ENCODE results near the gene MYO7B.
"Not testable (repeated sequence)": the region's sequence is repeated elsewhere in the genome, so short reads cannot be mapped to it uniquely, and the experiment has no call there.

The MYO7B gene

DNA sequence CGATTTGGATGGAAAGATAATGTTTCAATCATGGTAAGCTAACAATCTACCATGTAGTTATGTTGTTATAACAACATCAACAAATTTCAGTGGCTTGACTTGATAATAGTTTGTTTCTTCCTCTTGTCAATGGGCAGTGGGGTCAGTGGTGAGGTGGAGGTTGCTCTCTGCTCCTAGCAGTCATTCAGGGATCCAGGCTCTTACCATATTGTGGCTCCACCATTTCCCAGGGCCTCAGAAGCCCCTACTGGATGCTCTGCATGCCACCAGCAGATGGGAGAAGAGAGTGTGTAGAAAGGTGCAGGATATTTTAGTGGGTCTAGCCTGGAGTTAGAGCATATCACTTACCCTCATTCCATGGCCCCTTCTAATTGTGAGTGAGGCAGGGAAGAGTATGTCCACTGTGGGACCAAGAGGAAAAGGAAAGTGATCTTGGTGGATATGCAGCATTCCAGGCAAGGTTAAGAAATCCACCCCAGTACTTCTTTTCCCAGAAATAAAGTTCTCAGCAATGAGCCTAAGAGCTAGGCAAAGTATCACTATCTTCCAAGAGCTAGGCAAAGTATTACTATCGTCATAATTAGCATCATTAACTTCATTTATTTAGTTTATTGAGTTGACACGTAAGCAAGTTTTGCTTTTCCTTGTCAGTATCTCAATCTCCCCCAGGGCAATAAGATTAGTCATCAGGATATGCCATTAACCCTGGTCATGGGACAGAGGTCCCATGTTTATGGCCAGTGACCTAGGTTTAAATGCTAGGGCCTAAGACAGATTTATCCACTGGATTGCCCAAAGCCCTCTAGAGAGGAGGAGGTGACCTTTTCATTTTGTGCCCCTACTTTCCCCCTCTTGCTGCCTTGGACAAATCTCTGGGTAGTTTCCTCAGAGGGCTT is 5.0 kb upstream of the MYO7B start:
- TF ChIP-seq POLR2A (IDR thresholded peaks at IDR 0.05; ENCODE audit: low read depth, low read length) = no peak
- no peak for FAIRE-seq
- no peak for DNase-seq (ENCODE audit: insufficient read length, low spot score)

DNA sequence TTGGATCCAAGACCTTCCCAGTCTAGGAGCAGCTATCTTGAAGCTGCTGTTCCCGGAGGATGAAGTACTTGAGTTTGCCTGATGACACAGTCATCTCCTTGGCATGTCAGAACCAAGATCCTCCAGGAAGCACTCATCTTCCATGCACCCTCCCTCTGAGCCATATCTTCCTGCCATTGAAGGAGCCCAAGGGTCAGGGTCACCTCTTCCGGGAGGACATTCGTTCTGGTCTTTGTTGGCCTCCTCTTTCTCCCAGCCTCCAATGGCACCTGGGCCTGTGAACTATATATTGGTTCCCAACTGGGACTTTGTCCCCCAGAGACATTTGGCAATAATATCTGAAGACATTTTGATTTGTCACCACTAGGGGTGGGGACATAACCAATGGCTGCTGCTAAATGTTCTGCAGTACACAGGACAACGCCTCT is 4.2 kb upstream of the MYO7B start:
- DNase-seq (ENCODE audit: insufficient read length, low spot score) (no peak), FAIRE-seq (no peak)
- no peak for TF ChIP-seq POLR2A (IDR thresholded peaks at IDR 0.05; ENCODE audit: low read depth, low read length)

DNA sequence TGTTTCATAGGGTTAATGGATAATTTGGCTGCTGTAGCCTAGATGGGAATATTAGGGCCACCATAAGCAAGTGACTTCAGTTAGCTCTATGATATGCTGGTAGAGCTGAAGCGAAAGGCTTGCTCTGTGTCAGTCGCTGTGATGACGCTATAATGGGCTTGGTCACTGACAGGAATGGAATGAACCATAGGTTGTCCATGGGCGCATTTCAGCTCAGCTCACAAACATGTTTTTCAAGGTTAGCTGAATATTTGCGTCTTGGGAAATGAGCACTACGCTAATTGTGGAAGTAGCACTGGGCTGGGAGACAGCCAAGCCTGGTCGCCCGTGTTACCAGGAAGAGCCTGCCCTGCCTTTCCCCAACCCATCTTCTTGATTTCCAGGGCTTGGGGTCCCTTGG is 3.2 kb upstream of the MYO7B start:
- FAIRE-seq (no peak), DNase-seq (ENCODE audit: insufficient read length, low spot score) (no peak)
- TF ChIP-seq POLR2A (IDR thresholded peaks at IDR 0.05; ENCODE audit: low read depth, low read length) = no peak

DNA sequence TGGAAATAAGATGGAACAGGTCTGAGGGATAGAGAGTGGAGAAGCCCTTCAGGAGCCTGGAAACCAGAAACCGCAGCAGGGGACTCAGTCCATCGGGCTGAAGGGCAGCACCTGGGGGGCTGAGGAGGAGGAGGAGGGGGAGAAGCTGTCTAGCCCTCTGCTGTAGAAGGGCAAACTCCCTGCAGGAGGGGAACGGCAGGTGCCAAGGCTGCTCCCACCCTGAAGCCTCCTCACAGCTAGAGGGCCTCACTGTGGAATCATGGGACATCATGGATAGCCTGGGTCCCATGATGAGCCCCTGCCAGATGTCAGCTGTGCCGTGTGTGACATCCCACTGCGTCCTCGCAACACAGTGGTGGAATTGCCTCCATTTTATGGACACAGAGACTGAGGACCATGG is 435 bp downstream of the MYO7B start:
- DNase-seq (ENCODE audit: insufficient read length, low spot score) (no peak), FAIRE-seq (no peak)
- TF ChIP-seq POLR2A (IDR thresholded peaks at IDR 0.05; ENCODE audit: low read depth, low read length) = no peak

DNA sequence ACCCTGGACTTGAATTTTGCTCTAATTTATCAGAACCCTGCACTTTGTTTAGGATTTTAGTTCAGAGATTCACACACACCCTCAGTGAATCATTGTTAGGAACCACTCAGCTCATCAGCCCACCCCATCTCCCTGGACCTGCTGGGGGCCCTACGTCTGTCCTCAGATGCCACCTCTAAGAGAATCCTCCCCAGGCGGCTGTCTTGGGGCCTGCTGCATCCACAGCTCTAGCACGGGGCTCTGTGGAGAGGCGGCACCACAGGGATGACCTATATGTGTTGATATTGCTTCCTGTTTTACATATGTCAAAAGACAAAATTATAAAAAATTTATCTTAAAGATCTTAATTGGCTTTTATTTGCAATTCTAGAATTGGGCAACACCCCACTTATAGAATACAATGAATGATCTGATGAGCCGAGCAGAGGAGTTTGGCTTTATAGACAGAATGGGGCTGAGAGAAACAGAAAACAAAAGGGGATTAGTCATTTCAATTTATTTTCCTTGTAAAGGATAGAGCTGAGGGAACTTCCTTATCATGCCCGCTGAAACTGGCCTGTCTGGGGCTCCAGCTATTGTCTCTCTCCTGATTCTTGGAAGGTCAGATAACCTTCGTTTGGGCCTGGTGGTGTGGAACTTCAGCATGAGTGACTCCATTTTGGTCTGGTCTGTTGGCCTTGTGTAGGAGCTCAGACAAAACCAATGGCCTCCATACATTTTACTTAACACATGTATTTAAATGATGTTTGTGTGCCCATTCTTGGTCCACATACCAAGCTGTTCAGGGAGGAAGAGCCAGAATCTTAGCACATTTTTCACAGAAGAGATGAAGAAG is 1.4 kb downstream of the MYO7B start:
- FAIRE-seq = no peak
- no peak for TF ChIP-seq POLR2A (IDR thresholded peaks at IDR 0.05; ENCODE audit: low read depth, low read length)
- no peak for DNase-seq (ENCODE audit: insufficient read length, low spot score)

DNA sequence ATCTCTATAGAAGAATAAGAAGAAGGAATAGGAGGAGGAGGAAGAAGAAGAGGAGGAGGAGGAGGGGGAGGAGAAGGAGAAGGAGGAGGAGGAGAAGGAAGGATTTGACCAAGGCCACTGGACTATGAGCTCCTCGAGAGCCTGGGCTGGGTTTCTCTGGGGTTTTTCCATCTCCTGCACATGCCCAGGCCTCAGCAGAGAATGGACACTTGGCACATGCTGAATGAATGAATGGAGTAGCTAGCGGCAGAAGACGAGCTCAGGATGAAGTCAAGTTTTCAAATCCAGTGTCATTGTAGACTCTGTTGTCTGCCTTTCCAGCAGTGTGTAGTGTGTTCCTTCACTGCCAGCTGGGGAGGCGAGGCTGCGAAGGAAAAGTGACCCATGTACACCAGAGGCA is 2.2 kb downstream of the MYO7B start:
- FAIRE-seq (no peak), DNase-seq (ENCODE audit: insufficient read length, low spot score) (no peak)
- TF ChIP-seq POLR2A (IDR thresholded peaks at IDR 0.05; ENCODE audit: low read depth, low read length) = no peak

- TF ChIP-seq POLR2A (IDR thresholded peaks at IDR 0.05; ENCODE audit: low read depth, low read length) = no peak
- DNase-seq (ENCODE audit: insufficient read length, low spot score) (no peak), FAIRE-seq (no peak)
Measured at GRCh38 chr2:127541809-127542208, 6.3 kb downstream of the MYO7B start.

GRCh38 chr2:127542231-127542630 is 6.7 kb downstream of the MYO7B start:
- no peak for FAIRE-seq
- DNase-seq (ENCODE audit: insufficient read length, low spot score) = no peak
- TF ChIP-seq POLR2A (IDR thresholded peaks at IDR 0.05; ENCODE audit: low read depth, low read length) = no peak

DNA sequence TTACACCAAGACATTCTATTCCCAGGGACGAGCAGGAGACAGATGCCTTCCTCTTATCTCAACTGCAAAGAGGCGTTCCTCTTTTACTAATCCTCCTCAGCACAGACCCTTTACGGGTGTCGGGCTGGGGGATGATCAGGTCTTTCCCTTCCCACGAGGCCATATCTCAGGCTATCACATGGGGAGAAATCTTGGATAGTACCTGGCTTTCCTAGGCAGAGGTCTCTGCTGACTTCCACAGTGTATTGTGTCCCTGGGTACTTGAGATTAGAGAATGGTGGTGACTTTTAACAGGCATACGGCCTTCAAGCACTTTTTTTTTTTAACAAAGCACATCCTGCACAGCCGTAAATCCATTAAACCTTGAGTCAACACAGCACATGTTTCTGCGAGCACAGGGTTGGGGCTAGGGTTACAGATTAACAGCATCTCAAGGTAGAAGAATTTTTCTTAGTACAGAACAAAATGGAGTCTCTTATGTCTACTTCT is 7.6 kb downstream of the MYO7B start:
- DNase-seq (ENCODE audit: insufficient read length, low spot score); FAIRE-seq: not testable (repeated sequence)

DNA sequence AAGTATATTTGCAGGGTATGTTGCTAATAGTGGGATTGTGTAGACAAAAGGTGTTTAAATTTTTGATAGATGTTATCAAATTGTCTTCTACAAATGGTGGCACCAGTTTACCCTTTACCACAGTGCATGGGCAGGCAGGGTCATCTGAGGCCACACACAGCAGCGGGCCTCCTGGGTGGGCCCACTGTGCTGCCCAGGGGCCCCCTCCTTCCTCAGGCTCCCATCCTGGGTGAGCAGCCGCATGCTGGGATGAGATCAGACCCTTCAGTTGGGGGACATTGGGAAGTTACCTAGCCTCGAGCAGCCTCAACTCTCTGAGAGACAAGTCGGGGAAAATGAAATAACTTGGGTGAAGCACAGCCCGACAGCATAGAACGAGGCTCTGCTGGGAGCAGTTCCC is 9.7 kb downstream of the MYO7B start:
- TF ChIP-seq POLR2A (IDR thresholded peaks at IDR 0.05; ENCODE audit: low read depth, low read length) = no peak
- FAIRE-seq = no peak

DNA sequence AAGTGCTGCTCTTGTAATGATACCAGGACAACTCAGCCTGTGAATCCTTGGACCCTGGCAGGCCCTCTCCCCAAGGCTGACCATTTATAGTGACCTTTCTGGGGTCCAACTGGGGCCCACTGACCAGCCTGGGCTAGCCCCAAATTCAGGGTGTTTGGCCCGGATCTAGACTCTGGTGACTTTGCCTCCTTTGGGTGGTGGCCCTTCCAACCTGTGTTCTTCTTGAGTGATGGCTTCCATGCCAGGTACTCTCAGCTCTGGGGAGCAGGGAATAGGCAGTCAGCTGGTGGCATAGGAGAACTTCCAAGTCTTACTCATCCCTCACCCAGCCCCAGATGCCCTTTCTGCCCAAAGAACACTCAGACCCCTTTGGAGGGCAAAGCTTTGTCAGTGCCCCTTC is 10.3 kb downstream of the MYO7B start:
- DNase-seq (ENCODE audit: insufficient read length, low spot score) = no peak
- TF ChIP-seq POLR2A (IDR thresholded peaks at IDR 0.05; ENCODE audit: low read depth, low read length) = no peak
- no peak for FAIRE-seq

More for the DNA sequence above, 9.7 kb downstream of the MYO7B start:
- DNase-seq (ENCODE audit: insufficient read length, low spot score) = no peak

GRCh38 chr2:127546797-127547196 is 11.3 kb downstream of the MYO7B start:
- DNase-seq (ENCODE audit: insufficient read length, low spot score) = no peak
- FAIRE-seq = no peak
- TF ChIP-seq POLR2A (IDR thresholded peaks at IDR 0.05; ENCODE audit: low read depth, low read length) = no peak

GRCh38 chr2:127551221-127551930 is 15.9 kb downstream of the MYO7B start:
- DNase-seq (ENCODE audit: insufficient read length, low spot score) = no peak
- FAIRE-seq = no peak
- TF ChIP-seq POLR2A (IDR thresholded peaks at IDR 0.05; ENCODE audit: low read depth, low read length) = no peak

GRCh38 chr2:127552336-127552735 is 16.9 kb downstream of the MYO7B start:
- FAIRE-seq = no peak
- no peak for DNase-seq (ENCODE audit: insufficient read length, low spot score)
- TF ChIP-seq POLR2A (IDR thresholded peaks at IDR 0.05; ENCODE audit: low read depth, low read length) = no peak
